Nephron progenitor cell (in vitro differentiated cells): ENCODE results near the gene C1QTNF1.
A peak's percentile ranks its signal among the peaks of the same experiment; 100 is the strongest.
"Not testable (repeated sequence)": the region's sequence is repeated elsewhere in the genome, so short reads cannot be mapped to it uniquely, and the experiment has no call there.

Experiments used
- DNase-seq: peaks from one replicate; pipeline ENCODE4 v3.0.0; 2021
- H3K27ac Mint-ChIP-seq: 2 replicates; pipeline ENCODE4 v1.8.0; 2021; ENCODE audit warnings: mild to moderate bottlenecking, moderate library complexity, mixed read lengths
- H3K27me3 Mint-ChIP-seq: 2 replicates; pipeline ENCODE4 v1.8.0; 2021; ENCODE audit warnings: mild to moderate bottlenecking, low read depth, mixed read lengths; ENCODE audit not compliant: poor library complexity
- H3K36me3 Mint-ChIP-seq: 2 replicates; pipeline ENCODE4 v1.8.0; 2021; ENCODE audit warnings: low read depth, mixed read lengths
- H3K4me1 Mint-ChIP-seq: 2 replicates; pipeline ENCODE4 v1.8.0; 2021; ENCODE audit warnings: mixed read lengths
- H3K4me3 Mint-ChIP-seq: 2 replicates; pipeline ENCODE4 v1.8.0; 2021; ENCODE audit warnings: mild to moderate bottlenecking, moderate library complexity, mixed read lengths
- H3K9me3 Mint-ChIP-seq: 2 replicates; pipeline ENCODE4 v1.8.0; 2021; ENCODE audit warnings: mild to moderate bottlenecking, moderate library complexity, mixed read lengths
- TF ChIP-seq, protein P1 (sequence below): fragments of 200-600 bp; sonication (generic); IDR thresholded peaks from 2 replicates; pipeline ENCODE4 v1.5.0; 2021; ENCODE audit warnings: antibody characterized with exemption

Gene C1QTNF1

DNA sequence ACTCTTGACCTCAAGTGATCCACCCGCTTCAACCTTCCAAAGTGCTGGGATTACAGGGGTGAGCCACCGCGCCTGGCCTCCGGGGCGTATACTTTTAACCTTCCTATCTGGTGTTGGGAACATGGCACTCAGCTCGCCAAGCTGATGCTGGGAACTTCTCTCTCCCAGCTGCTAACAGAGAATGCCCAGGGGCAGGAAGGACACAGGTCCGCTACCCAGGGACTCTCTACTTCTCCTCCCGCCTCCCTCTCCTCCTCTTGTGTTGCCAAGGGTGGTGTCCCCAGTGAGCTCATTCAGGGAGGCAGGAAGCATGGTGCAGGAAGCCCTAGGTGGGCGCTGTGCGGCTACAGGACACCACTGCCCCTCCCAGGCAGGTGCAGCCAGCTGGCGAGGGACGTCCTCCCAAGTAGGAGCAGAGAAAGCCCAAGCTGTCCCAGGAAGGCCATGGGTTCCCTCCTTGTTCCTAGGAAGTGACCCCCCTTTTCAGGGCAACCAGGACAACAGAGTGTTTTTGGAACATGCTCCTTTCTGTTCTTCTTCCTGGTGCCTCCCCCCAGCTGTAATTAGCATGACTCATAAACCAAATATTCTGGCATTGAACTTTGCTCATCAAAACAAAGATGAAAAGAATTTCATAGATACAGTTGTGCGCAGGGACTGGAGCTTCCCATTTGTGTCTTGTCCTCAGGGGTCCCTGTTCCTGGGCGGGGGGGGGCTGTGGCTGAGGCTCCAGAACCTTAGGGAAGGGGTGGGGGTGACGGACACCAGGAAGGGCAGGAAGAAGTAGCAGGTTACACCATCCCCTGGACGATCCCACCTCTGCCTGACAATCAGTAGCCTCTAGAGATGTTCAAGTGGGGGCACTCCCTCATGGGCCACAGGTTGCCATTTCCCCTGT, 2.7 kb downstream of the C1QTNF1 start:
- H3K27ac Mint-ChIP-seq, result no peak overlapping the region
- H3K27me3 Mint-ChIP-seq, result peaks cover 100% of the 10 kb centered on the region
- peaks cover 30% of the 10 kb centered on the region for H3K4me1 Mint-ChIP-seq
- no peak overlapping the region for H3K4me3 Mint-ChIP-seq
- H3K9me3 Mint-ChIP-seq, result no peaks in the 10 kb centered on the region
- no peaks in the 10 kb centered on the region for H3K36me3 Mint-ChIP-seq
- DNase-seq, result no peak
- TF ChIP-seq, protein P1, sequence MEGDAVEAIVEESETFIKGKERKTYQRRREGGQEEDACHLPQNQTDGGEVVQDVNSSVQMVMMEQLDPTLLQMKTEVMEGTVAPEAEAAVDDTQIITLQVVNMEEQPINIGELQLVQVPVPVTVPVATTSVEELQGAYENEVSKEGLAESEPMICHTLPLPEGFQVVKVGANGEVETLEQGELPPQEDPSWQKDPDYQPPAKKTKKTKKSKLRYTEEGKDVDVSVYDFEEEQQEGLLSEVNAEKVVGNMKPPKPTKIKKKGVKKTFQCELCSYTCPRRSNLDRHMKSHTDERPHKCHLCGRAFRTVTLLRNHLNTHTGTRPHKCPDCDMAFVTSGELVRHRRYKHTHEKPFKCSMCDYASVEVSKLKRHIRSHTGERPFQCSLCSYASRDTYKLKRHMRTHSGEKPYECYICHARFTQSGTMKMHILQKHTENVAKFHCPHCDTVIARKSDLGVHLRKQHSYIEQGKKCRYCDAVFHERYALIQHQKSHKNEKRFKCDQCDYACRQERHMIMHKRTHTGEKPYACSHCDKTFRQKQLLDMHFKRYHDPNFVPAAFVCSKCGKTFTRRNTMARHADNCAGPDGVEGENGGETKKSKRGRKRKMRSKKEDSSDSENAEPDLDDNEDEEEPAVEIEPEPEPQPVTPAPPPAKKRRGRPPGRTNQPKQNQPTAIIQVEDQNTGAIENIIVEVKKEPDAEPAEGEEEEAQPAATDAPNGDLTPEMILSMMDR, result no peak

DNA sequence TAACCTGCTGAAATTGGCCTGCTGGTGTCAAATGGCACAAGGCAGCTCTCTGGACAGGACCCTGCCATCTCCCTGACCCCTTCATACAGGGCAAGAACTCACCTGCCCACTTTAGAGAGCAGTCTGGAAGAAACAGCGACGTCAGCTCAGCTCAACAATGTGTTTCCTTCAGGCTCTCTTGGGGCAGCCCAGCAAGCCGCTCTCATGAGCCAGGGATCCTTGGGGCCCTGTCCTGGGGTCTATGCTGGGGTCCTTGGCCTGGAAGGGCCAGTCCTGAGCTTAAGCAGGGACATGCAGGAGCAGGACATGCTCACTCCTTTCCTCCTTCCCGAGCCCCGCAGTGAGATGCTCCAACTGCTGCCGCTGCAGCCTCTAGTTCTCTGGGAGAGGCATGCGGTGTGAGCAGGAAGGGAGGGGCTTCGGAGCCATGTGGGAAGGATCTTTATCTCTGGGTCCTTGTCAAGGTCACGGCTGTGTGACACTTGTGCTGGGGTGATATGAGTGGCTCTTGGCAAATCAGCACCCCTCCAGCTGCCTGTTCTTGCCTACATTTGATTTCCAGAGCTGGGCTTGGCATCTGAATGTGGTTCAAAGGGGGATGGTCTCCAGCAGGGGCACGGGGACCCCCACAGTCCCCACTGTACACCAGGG, 3.4 kb downstream of the C1QTNF1 start:
- Mint-ChIP-seq H3K27ac (no peak overlapping the region), H3K36me3 (no peaks in the 10 kb centered on the region), H3K9me3 (no peaks in the 10 kb centered on the region), H3K4me3 (no peak overlapping the region), H3K4me1 (peaks cover 30% of the 10 kb centered on the region), H3K27me3 (peaks cover 100% of the 10 kb centered on the region)
- TF ChIP-seq, protein P1, result no peak
- no peak for DNase-seq

DNA sequence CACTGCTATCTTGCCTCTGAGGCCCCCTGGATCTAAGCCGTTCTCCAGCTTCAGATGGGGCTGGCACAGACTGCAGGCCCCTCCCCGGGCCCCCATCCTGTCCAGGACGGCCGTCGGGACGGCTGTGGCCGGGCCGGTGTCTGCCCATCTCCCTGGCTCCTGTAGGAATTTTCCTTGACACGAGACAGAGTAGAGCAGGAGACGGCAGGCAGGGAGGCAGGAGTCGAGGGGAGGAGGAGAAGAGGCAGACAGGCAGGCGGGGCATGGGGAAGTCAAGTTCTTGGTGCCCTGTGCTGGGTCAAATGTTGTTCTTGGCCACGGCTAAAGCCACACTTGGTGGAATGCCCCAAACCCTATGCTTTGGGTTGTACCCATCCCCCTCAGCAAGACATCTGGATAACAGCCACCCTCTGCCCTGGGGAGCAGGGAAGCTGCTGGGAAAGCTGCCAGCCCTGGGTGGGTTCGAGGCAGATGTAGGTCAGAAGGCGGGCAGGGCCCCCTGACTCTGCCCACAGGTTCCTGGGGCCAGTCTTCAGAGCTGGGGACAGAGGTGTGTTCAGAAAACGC, 4.0 kb downstream of the C1QTNF1 start:
- no peak overlapping the region for H3K4me3 Mint-ChIP-seq
- H3K27me3 Mint-ChIP-seq, result peaks cover 98% of the 10 kb centered on the region

DNA sequence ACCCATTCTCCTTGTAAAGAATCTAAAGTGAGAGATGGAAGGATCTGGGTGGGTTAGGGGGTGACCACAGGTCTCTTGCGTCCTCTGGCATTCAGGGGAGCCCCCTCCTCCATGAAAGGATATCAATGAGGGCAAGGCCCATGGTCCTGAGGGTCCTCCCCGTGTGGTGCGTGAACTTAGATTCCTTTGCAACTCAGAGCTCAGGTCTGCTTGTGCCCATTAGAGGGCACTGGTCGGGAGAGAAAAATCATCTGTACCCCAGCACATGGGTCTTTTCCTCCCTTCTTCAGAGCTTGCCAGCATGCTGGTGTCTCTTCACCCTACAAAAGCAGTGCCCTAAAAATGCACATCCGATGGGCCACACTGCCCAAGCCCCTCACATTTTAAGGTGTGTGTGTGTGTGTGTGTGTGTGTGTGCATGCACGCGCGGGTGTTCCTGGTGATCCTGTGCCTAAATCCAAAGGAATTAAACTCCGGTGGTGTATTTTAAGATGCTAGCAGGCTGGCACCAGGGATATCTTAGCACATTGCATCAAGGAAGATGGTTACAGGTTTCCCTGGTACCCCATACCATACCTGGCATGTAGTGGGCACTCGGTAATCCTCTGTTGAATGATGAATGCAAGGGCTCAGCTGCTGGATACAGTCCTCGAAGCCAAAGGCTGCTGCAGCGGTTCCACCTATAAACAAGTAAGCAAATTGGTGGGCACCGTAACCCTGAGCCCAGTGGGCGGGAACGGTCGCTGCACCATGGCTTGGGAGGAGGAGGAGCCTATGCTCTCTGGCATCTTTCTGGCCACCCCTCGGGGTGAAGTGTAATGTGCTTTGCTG, 4.7 kb downstream of the C1QTNF1 start:
- H3K4me1 Mint-ChIP-seq, result peaks cover 25% of the 10 kb centered on the region
- H3K4me3 Mint-ChIP-seq, result no peak overlapping the region
- TF ChIP-seq, protein P1, result no peak
- DNase-seq, result no peak
- no peaks in the 10 kb centered on the region for H3K36me3 Mint-ChIP-seq
- no peaks in the 10 kb centered on the region for H3K9me3 Mint-ChIP-seq
- H3K27ac Mint-ChIP-seq, result no peak overlapping the region
- peaks cover 94% of the 10 kb centered on the region for H3K27me3 Mint-ChIP-seq

More for the DNA sequence above, 4.0 kb downstream of the C1QTNF1 start:
- Mint-ChIP-seq H3K27ac (no peak overlapping the region), H3K36me3 (no peaks in the 10 kb centered on the region), H3K9me3 (no peaks in the 10 kb centered on the region), H3K4me1 (peaks cover 30% of the 10 kb centered on the region)
- no peak for DNase-seq
- TF ChIP-seq, protein P1, result no peak

DNA sequence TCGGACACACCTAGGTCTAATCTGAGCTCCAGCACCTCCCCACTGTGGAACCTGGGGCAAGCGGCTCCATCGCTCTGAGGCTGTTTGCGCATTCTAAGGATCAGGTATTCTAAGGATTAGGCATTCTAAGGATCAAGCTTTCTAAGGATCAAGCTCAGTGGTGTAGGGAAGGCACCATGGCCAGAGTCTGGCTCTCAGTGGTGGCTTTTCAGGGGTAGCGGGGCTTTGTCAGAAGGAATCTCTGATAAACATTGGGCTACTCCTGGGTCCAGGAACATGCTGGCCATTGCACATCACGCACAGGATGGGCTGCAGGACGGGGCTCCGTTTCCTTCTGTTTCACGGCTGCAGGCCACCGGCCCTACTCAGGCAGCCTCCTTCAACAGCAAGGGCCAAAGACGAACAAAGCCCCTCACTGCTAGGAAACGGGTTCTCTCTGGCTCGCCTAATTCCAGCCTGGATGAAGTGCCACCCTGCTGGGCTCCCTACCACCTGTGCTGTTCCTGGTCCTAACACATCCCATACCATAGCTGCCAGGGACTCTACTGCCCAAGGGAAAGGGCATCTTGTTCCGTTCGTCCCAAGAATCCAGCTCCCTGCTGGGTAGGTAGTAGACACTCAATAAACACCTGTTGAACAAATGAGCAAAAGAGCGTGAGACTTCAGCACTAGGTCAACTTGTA, 5.5 kb downstream of the C1QTNF1 start:
- Mint-ChIP-seq H3K27me3 (peaks cover 87% of the 10 kb centered on the region), H3K4me1 (peaks cover 20% of the 10 kb centered on the region), H3K4me3 (no peak overlapping the region), H3K9me3 (no peaks in the 10 kb centered on the region), H3K27ac (no peak overlapping the region), H3K36me3 (no peaks in the 10 kb centered on the region)
- TF ChIP-seq, protein P1, result no peak
- no peak for DNase-seq

DNA sequence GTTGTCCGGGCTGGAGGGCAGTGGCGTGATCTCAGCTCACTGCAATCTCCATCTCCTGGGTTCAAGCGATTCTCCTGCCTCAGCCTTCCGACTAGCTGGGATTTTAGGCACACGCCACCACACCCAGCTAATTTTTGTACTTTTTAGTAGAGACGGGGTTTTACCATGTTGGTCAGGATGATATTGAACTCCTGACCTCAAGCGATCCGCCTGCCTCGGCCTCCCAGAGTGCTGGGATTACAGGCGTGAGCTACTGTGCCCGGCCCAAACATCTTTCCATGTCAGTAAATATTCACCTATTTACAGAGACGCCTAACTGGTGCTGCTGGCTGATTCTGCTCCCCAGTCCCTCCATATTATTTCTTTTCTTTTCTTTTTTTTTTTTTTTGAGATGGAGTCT, 6.7 kb downstream of the C1QTNF1 start:
- peak overlapping the region; percentile 76 for H3K27ac Mint-ChIP-seq
- peaks cover 85% of the 10 kb centered on the region for H3K27me3 Mint-ChIP-seq
- H3K36me3 Mint-ChIP-seq, H3K9me3 Mint-ChIP-seq, DNase-seq, H3K4me3 Mint-ChIP-seq: not testable (repeated sequence)
- H3K4me1 Mint-ChIP-seq, result peaks cover 17% of the 10 kb centered on the region
